ENCODE results near the gene EIF4G2. TPM values are rescaled to one million over a fixed set of nuclear protein-coding genes. Genes with fewer than 3 reads are reported as not detected.
A peak's percentile ranks its signal among the peaks of the same experiment; 100 is the strongest.
"Not testable (repeated sequence)": the region's sequence is repeated elsewhere in the genome, so short reads cannot be mapped to it uniquely, and the experiment has no call there.

EIF4G2 gene
- total RNA-seq, 2 donors from 2014 or later: 819 to 942 TPM

DNA sequence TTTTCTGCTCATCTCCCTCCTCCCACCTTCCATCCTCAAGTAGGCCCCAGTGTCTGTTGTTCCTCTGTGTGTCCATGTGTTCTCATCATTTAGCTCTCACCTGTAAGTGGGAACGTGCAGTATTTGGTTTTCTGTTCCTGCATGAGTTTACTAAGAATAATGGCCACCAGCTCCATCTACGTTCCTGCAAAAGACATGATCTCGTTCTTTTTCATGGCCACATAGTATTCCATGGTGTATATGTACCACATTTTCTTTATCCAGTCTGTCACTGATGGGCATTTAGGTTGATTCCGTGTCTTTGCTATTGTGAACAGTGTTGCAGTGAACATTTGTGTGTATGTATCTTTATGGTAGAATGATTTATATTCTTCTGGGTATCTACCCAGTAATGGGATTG is 28.2 kb upstream of the EIF4G2 start:
- not testable (repeated sequence) for ATAC-seq

DNA sequence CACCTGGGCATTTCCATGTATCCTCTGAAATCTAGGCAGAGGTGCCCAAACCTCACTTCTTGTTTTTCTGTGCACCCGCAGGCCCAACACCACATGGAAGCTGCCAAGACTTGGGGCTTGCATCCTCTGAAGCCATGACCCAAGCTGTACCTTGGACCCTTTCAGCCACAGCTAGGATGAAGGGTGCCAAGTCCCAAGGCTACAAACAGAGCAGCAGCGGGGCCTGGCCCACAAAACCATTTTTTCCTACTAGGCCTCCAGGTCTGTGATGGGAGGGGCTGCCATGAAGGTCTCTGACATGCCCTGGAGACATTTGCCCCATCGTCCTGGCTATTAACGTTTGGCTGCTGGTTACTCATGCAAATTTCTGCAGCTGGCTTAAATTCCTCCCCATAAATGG is 20.4 kb upstream of the EIF4G2 start:
- H3K4me1 Mint-ChIP-seq: peaks cover 7% of the 10 kb centered on the region
- peaks cover 11% of the 10 kb centered on the region for H3K36me3 Mint-ChIP-seq (ENCODE audit: low read depth)
- DNase-seq: no peak
- H3K27me3 Mint-ChIP-seq: no peaks in the 10 kb centered on the region
- no peak overlapping the region for H3K4me3 Mint-ChIP-seq
- H3K27ac Mint-ChIP-seq: no peak overlapping the region
- ATAC-seq: no peak
- H3K9me3 ChIP-seq (ENCODE audit: control insufficient read depth, low read length, poor library complexity, severe bottlenecking): no peaks in the 10 kb centered on the region

More for the DNA sequence above, 28.2 kb upstream of the EIF4G2 start:
- H3K27me3 Mint-ChIP-seq; H3K4me3 Mint-ChIP-seq; H3K36me3 Mint-ChIP-seq (ENCODE audit: low read depth); H3K4me1 Mint-ChIP-seq; DNase-seq; H3K27ac Mint-ChIP-seq; H3K9me3 ChIP-seq (ENCODE audit: control insufficient read depth, low read length, poor library complexity, severe bottlenecking): not testable (repeated sequence)

DNA sequence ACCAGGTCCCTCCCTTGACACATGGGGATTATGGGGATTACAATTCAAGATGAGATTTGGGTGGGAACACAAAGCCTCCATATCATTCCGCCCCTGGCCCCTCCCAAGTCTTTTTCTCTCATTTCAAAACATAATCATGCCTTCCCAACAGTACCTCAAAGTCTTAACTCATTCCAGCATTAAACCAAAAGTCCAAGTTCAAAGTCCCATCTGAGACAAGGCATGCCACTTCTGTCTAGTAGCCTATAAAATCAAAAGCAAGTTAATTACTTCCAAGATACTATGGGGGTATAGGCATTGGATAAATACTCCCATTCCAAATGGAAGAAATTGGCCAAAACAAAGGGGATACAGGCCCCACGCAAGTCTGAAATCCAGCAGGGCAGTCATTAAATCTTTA is 19.7 kb upstream of the EIF4G2 start:
- no peak for ATAC-seq
- DNase-seq: no peak
- Mint-ChIP-seq H3K27me3 (no peaks in the 10 kb centered on the region), H3K27ac (no peak overlapping the region), H3K4me3 (no peak overlapping the region), H3K36me3 (ENCODE audit: low read depth) (peaks cover 12% of the 10 kb centered on the region), H3K4me1 (peaks cover 7% of the 10 kb centered on the region)
- no peaks in the 10 kb centered on the region for H3K9me3 ChIP-seq (ENCODE audit: control insufficient read depth, low read length, poor library complexity, severe bottlenecking)

DNA sequence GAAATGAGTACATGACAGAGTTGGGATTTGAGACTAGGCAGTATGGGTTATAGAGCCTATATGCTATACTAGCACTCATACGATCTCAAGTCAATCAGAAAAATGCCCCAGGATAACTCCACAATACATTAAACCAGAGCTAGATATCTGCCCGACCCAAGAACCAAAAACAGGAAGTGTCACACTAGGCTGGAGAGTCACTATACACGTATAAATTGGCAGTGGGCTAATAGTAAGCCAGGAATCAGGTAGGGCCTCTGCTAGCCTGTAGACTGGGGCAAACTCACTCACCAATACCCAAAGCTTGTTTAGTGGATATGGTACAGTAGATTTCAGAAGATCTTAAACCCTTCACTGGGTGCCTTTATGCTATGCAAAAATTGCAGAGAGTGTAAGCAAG is 16.2 kb upstream of the EIF4G2 start:
- no peak overlapping the region for H3K4me3 Mint-ChIP-seq
- DNase-seq (no peak), ATAC-seq (peak; percentile 61)
- no peaks in the 10 kb centered on the region for H3K9me3 ChIP-seq (ENCODE audit: control insufficient read depth, low read length, poor library complexity, severe bottlenecking)
- no peaks in the 10 kb centered on the region for H3K27me3 Mint-ChIP-seq
- peaks cover 8% of the 10 kb centered on the region for H3K36me3 Mint-ChIP-seq (ENCODE audit: low read depth)
- H3K4me1 Mint-ChIP-seq: peaks cover 7% of the 10 kb centered on the region
- H3K27ac Mint-ChIP-seq: no peak overlapping the region

DNA sequence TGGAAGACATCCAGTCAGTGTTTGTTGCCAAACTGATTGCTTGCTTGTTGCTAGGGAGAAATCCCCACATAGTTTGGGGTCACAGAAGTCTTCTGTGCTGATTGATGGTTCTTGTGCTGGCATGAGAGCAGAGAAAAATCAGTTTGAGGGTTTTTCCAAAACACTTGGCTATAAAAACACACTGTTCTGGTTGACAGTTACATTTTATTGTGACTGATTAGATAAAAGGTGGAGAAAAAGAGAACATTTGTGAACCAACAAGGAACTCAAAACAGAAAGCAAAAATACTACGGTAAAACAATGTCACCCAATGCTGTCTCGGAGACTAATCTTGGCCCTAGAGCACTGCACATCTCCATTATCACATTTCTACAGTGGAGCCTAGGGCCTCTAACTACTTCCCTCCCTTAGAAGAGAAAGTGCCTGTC is 14.4 kb upstream of the EIF4G2 start:
- ATAC-seq (no peak), DNase-seq (no peak)
- peaks cover 7% of the 10 kb centered on the region for H3K4me1 Mint-ChIP-seq
- peaks cover 8% of the 10 kb centered on the region for H3K36me3 Mint-ChIP-seq (ENCODE audit: low read depth)
- no peaks in the 10 kb centered on the region for H3K9me3 ChIP-seq (ENCODE audit: control insufficient read depth, low read length, poor library complexity, severe bottlenecking)
- H3K27ac Mint-ChIP-seq: no peak overlapping the region
- no peaks in the 10 kb centered on the region for H3K27me3 Mint-ChIP-seq
- no peak overlapping the region for H3K4me3 Mint-ChIP-seq

DNA sequence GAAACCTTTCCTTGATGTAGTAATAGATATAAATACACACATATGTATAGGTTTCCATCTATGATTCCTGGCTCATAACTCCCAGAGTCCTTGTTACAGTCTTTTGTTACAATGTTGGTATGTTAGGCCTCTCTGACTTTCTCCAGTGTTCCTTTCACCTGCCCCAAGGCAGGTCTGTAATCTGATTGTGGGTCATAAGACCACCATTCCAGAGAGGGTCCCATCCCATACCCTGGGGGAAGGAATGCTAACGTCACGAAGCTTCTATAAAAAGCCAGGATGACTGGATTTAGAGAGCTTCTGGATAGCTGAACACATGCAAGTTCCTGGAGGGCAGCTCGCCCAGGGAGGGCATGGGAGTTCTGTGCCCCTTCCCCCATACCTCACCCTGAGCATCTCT is 13.8 kb upstream of the EIF4G2 start:
- not testable (repeated sequence) for ATAC-seq; H3K4me1 Mint-ChIP-seq; H3K36me3 Mint-ChIP-seq (ENCODE audit: low read depth); H3K4me3 Mint-ChIP-seq; H3K27ac Mint-ChIP-seq; H3K9me3 ChIP-seq (ENCODE audit: control insufficient read depth, low read length, poor library complexity, severe bottlenecking); H3K27me3 Mint-ChIP-seq; DNase-seq

DNA sequence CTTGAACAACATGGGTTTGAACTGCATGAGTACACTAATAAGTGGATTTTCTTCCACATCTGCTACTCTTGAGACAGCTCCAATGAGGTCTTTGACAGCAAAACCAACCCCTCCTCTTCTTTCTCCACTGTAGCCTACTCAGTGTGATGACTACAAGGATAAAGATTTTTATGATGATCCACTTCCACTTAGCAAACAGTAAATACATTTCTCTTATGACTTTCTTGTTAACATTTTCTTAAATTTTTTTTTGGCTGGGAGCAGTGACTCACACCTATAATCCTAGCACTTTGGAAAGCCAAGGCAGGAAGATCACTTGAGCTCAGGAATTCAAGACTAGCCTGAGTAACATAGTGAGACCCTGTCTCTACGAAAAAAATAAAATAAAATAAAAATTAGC is 9.9 kb upstream of the EIF4G2 start:
- Mint-ChIP-seq H3K36me3 (ENCODE audit: low read depth) (peaks cover 4% of the 10 kb centered on the region), H3K4me1 (peaks cover 2% of the 10 kb centered on the region), H3K27ac (no peak overlapping the region), H3K27me3 (peaks cover 19% of the 10 kb centered on the region), H3K4me3 (no peak overlapping the region)
- ATAC-seq (no peak), DNase-seq (no peak)
- no peaks in the 10 kb centered on the region for H3K9me3 ChIP-seq (ENCODE audit: control insufficient read depth, low read length, poor library complexity, severe bottlenecking)

DNA sequence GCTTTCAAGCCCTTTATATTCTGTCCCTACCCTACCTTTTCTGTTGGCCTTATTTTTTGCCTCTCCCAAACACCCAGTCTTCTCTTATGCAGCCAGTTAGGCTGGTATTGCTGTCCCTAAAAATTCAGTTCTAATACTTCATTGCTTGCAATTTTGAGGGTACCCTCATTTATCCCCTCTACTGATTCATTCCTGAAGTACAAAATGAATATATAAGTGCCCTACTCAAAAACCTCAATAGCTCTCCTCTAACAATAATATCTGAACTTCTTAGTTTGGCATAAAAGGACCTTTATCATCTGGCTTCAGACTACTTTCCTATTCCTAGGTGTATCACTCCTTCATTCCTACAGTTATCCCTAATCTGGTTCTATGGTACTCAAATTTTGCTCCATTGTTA is 5.2 kb upstream of the EIF4G2 start:
- H3K27ac Mint-ChIP-seq: no peak overlapping the region
- H3K27me3 Mint-ChIP-seq: peaks cover 24% of the 10 kb centered on the region
- peaks cover 7% of the 10 kb centered on the region for H3K4me1 Mint-ChIP-seq
- DNase-seq (no peak), ATAC-seq (no peak)
- H3K9me3 ChIP-seq (ENCODE audit: control insufficient read depth, low read length, poor library complexity, severe bottlenecking): no peaks in the 10 kb centered on the region
- H3K36me3 Mint-ChIP-seq (ENCODE audit: low read depth): no peaks in the 10 kb centered on the region
- H3K4me3 Mint-ChIP-seq: no peak overlapping the region

DNA sequence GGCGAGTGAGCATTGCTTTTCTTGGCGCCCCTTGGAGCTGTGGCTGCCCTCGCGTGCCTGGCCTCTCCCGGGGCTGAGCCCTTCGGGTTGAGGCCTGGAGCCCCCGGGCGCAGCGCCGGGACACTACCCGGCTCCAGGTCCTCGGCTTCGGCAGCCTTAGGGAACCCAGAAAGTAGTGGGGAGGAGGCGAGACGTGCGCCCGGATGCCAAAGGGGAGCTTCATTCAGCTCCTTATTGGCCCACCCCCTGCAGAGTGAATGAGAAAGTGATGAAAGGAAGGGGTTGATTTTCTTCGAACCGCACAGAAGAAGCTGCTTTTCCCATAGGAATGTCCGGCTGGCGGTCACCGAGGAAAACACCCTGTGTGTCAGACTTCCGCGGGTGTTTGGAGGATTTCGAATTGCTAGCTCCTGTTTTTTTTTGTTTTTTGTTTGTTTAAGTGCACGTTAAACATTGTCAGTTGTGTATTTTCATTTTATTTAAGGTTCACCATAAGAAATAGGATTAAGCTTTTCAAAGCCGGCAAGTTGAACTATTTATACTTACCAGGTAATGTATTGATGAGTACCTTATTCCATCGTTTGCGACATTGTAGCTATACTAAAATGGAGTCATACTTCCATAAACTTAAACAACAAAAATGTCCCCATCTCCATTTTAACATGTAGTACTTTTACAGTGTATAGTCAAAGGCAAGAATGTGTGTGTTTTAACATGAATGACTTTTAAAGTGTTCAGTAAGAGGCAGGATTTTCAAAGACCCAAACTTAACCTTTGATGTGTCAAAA is 841 bp upstream of the EIF4G2 start:
- peak; percentile 12 for ATAC-seq
- peak in 1 of 3 donors; percentile 26 for DNase-seq
- H3K27me3 Mint-ChIP-seq: peaks cover 11% of the 10 kb centered on the region
- H3K36me3 Mint-ChIP-seq (ENCODE audit: low read depth): peaks cover 4% of the 10 kb centered on the region
- peak overlapping the region; percentile 95 for H3K27ac Mint-ChIP-seq
- H3K4me1 Mint-ChIP-seq: peaks cover 30% of the 10 kb centered on the region
- peak overlapping the region; percentile 96 for H3K4me3 Mint-ChIP-seq
- H3K9me3 ChIP-seq (ENCODE audit: control insufficient read depth, low read length, poor library complexity, severe bottlenecking): no peaks in the 10 kb centered on the region

DNA sequence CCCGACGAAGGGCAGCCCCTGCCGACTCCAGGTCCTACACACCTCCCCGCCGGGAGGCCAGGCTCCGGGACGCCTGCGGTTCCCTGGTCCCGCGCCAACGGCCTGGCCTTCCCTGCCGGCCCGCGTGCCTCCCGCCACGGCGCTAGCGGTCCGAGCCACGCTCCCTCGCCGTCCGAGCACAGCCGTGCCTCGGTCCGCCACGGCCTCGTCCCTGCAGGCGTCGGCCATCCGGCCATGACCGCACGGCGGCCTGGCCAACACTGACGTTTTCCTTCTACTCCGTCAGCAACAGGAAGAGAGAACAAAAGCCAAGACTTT is 532 bp downstream of the EIF4G2 start:
- H3K4me3 Mint-ChIP-seq: peak overlapping the region; percentile 96
- peak in 1 of 3 donors; percentile 8 for DNase-seq
- peaks cover 7% of the 10 kb centered on the region for H3K36me3 Mint-ChIP-seq (ENCODE audit: low read depth)
- H3K9me3 ChIP-seq (ENCODE audit: control insufficient read depth, low read length, poor library complexity, severe bottlenecking): no peaks in the 10 kb centered on the region
- no peak for ATAC-seq
- peak overlapping the region; percentile 95 for H3K27ac Mint-ChIP-seq
- peaks cover 40% of the 10 kb centered on the region for H3K4me1 Mint-ChIP-seq
- peaks cover 5% of the 10 kb centered on the region for H3K27me3 Mint-ChIP-seq

DNA sequence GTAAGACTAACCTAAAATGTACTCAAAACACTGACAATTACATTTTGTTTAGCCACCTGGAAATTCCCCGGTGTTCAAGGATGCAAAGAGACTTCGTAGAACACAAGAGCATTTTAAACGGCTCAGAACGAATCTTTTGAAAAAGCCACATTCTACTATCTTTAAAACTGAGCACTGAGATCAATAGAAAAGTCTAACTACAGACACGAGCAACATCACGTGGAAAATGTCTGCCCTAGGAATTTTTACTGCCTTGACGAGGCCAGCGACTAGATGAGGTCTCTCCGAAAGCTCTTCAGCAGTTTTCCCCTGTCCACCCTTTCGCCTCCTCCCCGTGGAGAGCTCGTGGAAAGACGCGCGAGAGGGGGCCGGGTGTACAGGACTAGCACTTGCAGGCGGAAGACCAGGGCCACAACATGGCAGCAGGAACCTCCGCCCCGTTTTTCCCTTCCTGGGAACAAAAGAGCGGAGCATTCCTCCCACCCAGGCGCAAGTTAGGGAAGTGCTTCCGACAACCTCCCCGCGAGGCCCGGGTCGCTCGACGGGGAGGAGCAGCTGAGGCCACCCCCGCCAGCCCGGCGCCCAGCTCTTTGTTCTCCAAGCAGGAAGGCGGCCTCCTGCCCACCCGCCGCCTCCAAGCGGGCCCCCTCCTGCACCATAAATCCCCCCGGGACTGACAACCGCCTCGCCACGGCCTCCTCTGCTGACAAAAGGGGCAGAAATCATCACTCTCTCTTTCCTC is 1.1 kb downstream of the EIF4G2 start:
- peak; percentile 17 to 39 (median 34) for DNase-seq
- peak overlapping the region; percentile 96 for H3K4me3 Mint-ChIP-seq
- H3K36me3 Mint-ChIP-seq (ENCODE audit: low read depth): peaks cover 7% of the 10 kb centered on the region
- H3K9me3 ChIP-seq (ENCODE audit: control insufficient read depth, low read length, poor library complexity, severe bottlenecking): no peaks in the 10 kb centered on the region
- ATAC-seq: no peak
- peak overlapping the region; percentile 95 for H3K27ac Mint-ChIP-seq
- peaks cover 5% of the 10 kb centered on the region for H3K27me3 Mint-ChIP-seq
- peaks cover 42% of the 10 kb centered on the region for H3K4me1 Mint-ChIP-seq

DNA sequence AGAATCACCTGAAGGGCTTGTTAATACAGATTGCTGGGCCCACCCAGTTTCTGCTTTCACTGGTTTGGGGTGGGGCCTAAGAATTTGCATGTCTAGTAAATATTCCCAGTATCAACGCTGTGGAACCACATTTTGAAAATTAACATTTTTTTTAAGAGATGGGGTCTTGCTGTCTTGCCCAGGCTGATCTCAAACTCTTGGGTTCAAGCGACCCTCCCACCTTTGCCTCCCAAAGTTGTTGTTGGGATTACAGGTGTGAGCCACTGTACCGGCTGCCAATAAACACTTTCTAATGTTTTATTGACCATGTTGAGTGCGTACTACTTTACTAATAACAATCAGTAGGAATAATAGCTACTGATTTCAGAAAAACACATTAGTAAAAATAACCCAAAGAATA is 2.5 kb downstream of the EIF4G2 start:
- Mint-ChIP-seq H3K36me3 (ENCODE audit: low read depth) (peaks cover 8% of the 10 kb centered on the region), H3K27me3 (no peaks in the 10 kb centered on the region), H3K4me1 (peaks cover 47% of the 10 kb centered on the region), H3K27ac (peak overlapping the region; percentile 72), H3K4me3 (peak overlapping the region; percentile 96)
- ATAC-seq (no peak), DNase-seq (no peak)
- no peaks in the 10 kb centered on the region for H3K9me3 ChIP-seq (ENCODE audit: control insufficient read depth, low read length, poor library complexity, severe bottlenecking)

DNA sequence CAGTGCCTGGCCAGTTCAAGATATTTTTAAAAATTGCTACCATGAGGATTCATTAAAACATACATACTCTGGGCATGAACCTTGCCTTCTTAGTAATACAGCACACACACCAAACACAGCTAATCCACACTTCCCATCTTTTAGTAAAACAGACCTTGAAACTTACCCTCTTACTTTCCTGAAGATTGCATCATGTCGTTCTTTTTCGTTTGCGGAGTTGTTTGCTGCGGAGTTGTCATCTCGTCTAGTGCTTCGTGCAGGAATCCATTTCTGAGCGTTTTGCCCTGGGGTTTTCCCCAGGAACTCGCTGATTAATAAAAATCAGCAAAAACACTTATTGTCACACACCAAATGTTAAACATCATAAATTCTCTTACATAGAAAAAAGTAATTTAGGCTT is 3.0 kb downstream of the EIF4G2 start:
- Mint-ChIP-seq H3K4me3 (peak overlapping the region; percentile 60), H3K27me3 (no peaks in the 10 kb centered on the region), H3K4me1 (peaks cover 48% of the 10 kb centered on the region), H3K27ac (peak overlapping the region; percentile 72), H3K36me3 (ENCODE audit: low read depth) (peaks cover 9% of the 10 kb centered on the region)
- no peak for ATAC-seq
- DNase-seq: no peak
- no peaks in the 10 kb centered on the region for H3K9me3 ChIP-seq (ENCODE audit: control insufficient read depth, low read length, poor library complexity, severe bottlenecking)

DNA sequence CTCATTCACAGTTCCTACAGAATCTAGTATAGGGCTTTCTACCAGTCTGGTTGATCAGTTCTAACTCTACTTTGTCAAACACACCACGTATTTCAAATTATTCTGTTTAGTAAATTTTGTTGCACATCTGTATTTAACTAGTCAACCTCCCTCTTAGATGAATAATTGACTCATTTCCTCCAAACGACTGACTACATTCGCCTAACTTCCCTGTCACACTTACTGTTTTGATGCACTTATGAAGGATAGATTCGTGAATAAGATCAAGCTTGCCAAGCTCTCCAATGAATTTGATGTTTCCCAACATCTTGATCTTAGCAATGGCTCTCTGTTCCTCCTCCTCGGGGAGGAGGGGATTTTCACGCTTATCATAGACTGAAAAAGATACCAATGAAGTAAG is 5.0 kb downstream of the EIF4G2 start:
- Mint-ChIP-seq H3K4me1 (peaks cover 54% of the 10 kb centered on the region), H3K27me3 (no peaks in the 10 kb centered on the region), H3K4me3 (peak overlapping the region; percentile 50), H3K36me3 (ENCODE audit: low read depth) (peaks cover 11% of the 10 kb centered on the region), H3K27ac (peak overlapping the region; percentile 72)
- DNase-seq: no peak
- no peak for ATAC-seq
- H3K9me3 ChIP-seq (ENCODE audit: control insufficient read depth, low read length, poor library complexity, severe bottlenecking): no peaks in the 10 kb centered on the region
